ENCODE measurements around the gene MYCN. TPM values are rescaled to one million over a fixed set of nuclear protein-coding genes. Genes with fewer than 3 reads are reported as not detected.

The MYCN gene
- polyA plus RNA-seq, 1 experiment: not detected

GRCh38 chr2:15979759-15980604 is 39.6 kb downstream of the MYCN start:
- DNase-seq (ENCODE audit: low read depth, low spot score): no peak
- peaks cover 65% of the 10 kb centered on the region for H3K9me3 ChIP-seq (ENCODE audit: control insufficient read depth, insufficient read depth, low read length)
- no peak overlapping the region for H3K27ac ChIP-seq (ENCODE audit: low read depth, low read length)
- TF ChIP-seq CTCF (IDR thresholded peaks at IDR 0.05; ENCODE audit: low read depth, low read length): no peak
- CTCF ChIA-PET: no interaction called here
- POLR2A ChIA-PET: no interaction called here
- no peak overlapping the region for H3K4me3 ChIP-seq (ENCODE audit: low read depth, low read length)
- no peaks in the 10 kb centered on the region for H3K27me3 ChIP-seq (ENCODE audit: control insufficient read depth, insufficient read depth, low read length)

- no peak for TF ChIP-seq CTCF (IDR thresholded peaks at IDR 0.05; ENCODE audit: low read depth, low read length)
- Histone ChIP-seq H3K9me3 (ENCODE audit: control insufficient read depth, insufficient read depth, low read length) (peaks cover 71% of the 10 kb centered on the region), H3K4me3 (ENCODE audit: low read depth, low read length) (no peak overlapping the region), H3K27ac (ENCODE audit: low read depth, low read length) (no peak overlapping the region), H3K27me3 (ENCODE audit: control insufficient read depth, insufficient read depth, low read length) (no peaks in the 10 kb centered on the region)
- no peak for DNase-seq (ENCODE audit: low read depth, low spot score)
- ChIA-PET CTCF (no interaction called here), POLR2A (no interaction called here)
Observed at GRCh38 chr2:15980605-15981098, 40.3 kb downstream of the MYCN start.

- CTCF ChIA-PET: no interaction called here
- no peak for DNase-seq (ENCODE audit: low read depth, low spot score)
- Histone ChIP-seq H3K27me3 (ENCODE audit: control insufficient read depth, insufficient read depth, low read length) (no peaks in the 10 kb centered on the region), H3K4me3 (ENCODE audit: low read depth, low read length) (no peak overlapping the region), H3K27ac (ENCODE audit: low read depth, low read length) (no peak overlapping the region), H3K9me3 (ENCODE audit: control insufficient read depth, insufficient read depth, low read length) (peaks cover 77% of the 10 kb centered on the region)
- no peak for TF ChIP-seq CTCF (IDR thresholded peaks at IDR 0.05; ENCODE audit: low read depth, low read length)
- POLR2A ChIA-PET: no interaction called here
Observed at GRCh38 chr2:15981646-15982045, 41.3 kb downstream of the MYCN start.

- Histone ChIP-seq H3K9me3 (ENCODE audit: control insufficient read depth, insufficient read depth, low read length) (peaks cover 74% of the 10 kb centered on the region), H3K4me3 (ENCODE audit: low read depth, low read length) (no peak overlapping the region), H3K27me3 (ENCODE audit: control insufficient read depth, insufficient read depth, low read length) (no peaks in the 10 kb centered on the region), H3K27ac (ENCODE audit: low read depth, low read length) (no peak overlapping the region)
- CTCF ChIA-PET: no interaction called here
- POLR2A ChIA-PET: no interaction called here
- no peak for TF ChIP-seq CTCF (IDR thresholded peaks at IDR 0.05; ENCODE audit: low read depth, low read length)
- DNase-seq (ENCODE audit: low read depth, low spot score): no peak
Observed at GRCh38 chr2:15982285-15983044, 42.1 kb downstream of the MYCN start.

GRCh38 chr2:15983496-15983895 is 43.1 kb downstream of the MYCN start:
- ChIA-PET CTCF (no interaction called here), POLR2A (no interaction called here)
- no peak for TF ChIP-seq CTCF (IDR thresholded peaks at IDR 0.05; ENCODE audit: low read depth, low read length)
- Histone ChIP-seq H3K27me3 (ENCODE audit: control insufficient read depth, insufficient read depth, low read length) (no peaks in the 10 kb centered on the region), H3K27ac (ENCODE audit: low read depth, low read length) (no peak overlapping the region), H3K9me3 (ENCODE audit: control insufficient read depth, insufficient read depth, low read length) (peaks cover 71% of the 10 kb centered on the region), H3K4me3 (ENCODE audit: low read depth, low read length) (no peak overlapping the region)
- no peak for DNase-seq (ENCODE audit: low read depth, low spot score)
